HCT116 (cell line): Measurements from ENCODE around the gene RTN4RL1. TPM values are rescaled to one million over a fixed set of nuclear protein-coding genes. Genes with fewer than 3 reads are reported as not detected.

Experiments used
- ATAC-seq: fragments of 200-7000 bp; cut with Tn5 transposase; 2 replicates; pipeline ENCODE4 v1.9.1; 2020; ENCODE audit warnings: mild to moderate bottlenecking, moderate library complexity
- BruUV-seq: library from RNA; stranded (reverse); fragments of 400-500 nt; replicated peaks from 2 replicates; lab custom pipeline; 2021; lab: Mats Ljungman, UMichigan
- CTCF ChIA-PET: fragments of 300-600 bp; sonication (Branson Sonifier 250); formaldehyde crosslinking; loops from one replicate; lab custom pipeline; 2021; ENCODE audit warnings: antibody characterized with exemption; lab: Charles Lee
- POLR2A ChIA-PET: fragments of 300-600, 350-600 bp; sonication (Branson Sonifier 250); formaldehyde crosslinking; loops from one replicate; lab custom pipeline; 2021; ENCODE audit warnings: antibody characterized with exemption; lab: Charles Lee
- RAD21 ChIA-PET, 2 experiments: fragments of 300-600 bp; sonication (Branson Sonifier 250); formaldehyde crosslinking; loops; one replicate each; lab custom pipeline; 2023; ENCODE audit warnings: low total read pairs in 2 of 2; ENCODE audit not compliant: uncharacterized antibody in 2 of 2, unreplicated experiment in 2 of 2, low non-redundant PET in 1 of 2; lab: Charles Lee
- DNase-seq: peaks from one replicate; pipeline ENCODE4 v3.0.0-alpha.2; 2010; ENCODE audit warnings: low read depth, low spot score
- H2AFZ ChIP-seq: fragments of 200-600 bp; shearing (Covaris generic), sonication (generic); 2 replicates; pipeline ENCODE4 v1.6.1; 2017; ENCODE audit warnings: low read depth, mixed run types, mixed read lengths, antibody characterized with exemption, low read length; ENCODE audit not compliant: poor library complexity, severe bottlenecking
- H3K27ac ChIP-seq: 2 replicates; pipeline ENCODE4 v1.5.1; 2012; ENCODE audit warnings: low read depth, low read length
- H3K27me3 ChIP-seq: fragments of 200-600 bp; sonication (generic); 2 replicates; pipeline ENCODE4 v1.6.1; 2016; ENCODE audit warnings: mixed run types, low read length, mixed read lengths; ENCODE audit not compliant: insufficient read depth
- H3K36me3 ChIP-seq, 2 experiments: fragments of 200-500 bp in 1 of 2; fragments of 200-600 bp in 1 of 2; sonication (Bioruptor generic) in 1 of 2; sonication (generic) in 1 of 2; 2 replicates each; pipeline versions ENCODE4 v1.5.1 to v1.6.1; 2014 to 2016; ENCODE audit warnings: low read length in 2 of 2, inconsistent platforms in 1 of 2, mixed read lengths in 1 of 2, mixed run types in 1 of 2; ENCODE audit not compliant: insufficient read depth in 2 of 2, control insufficient read depth in 1 of 2
- H3K4me1 ChIP-seq, 2 experiments: fragments of 200-600 bp in 1 of 2; sonication (generic) in 1 of 2; 2 replicates each; pipeline versions ENCODE4 v1.5.1 to v1.6.1; 2012 to 2017; ENCODE audit warnings: low read length in 2 of 2, inconsistent platforms in 1 of 2, mild to moderate bottlenecking in 1 of 2, mixed read lengths in 1 of 2, mixed run types in 1 of 2, moderate library complexity in 1 of 2; ENCODE audit not compliant: insufficient read depth in 2 of 2, control insufficient read depth in 1 of 2
- H3K4me2 ChIP-seq: fragments of 200-600 bp; sonication (generic); 2 replicates; pipeline ENCODE4 v1.6.1; 2017; ENCODE audit warnings: mixed run types, low read length, mixed read lengths
- H3K4me3 ChIP-seq, 2 experiments: fragments of 200-600 bp in 1 of 2; sonication (generic) in 1 of 2; replicated peaks in 1 of 2; 2 replicates each; pipeline ENCODE4 v1.5.1; 2011 to 2016; ENCODE audit warnings: low read length in 2 of 2, control low read depth in 1 of 2, low read depth in 1 of 2, mild to moderate bottlenecking in 1 of 2, mixed read lengths in 1 of 2, mixed run types in 1 of 2
- H3K79me2 ChIP-seq: fragments of 200-600 bp; sonication (generic); 2 replicates; pipeline ENCODE4 v1.6.1; 2017; ENCODE audit warnings: mild to moderate bottlenecking, mixed run types, low read length, moderate library complexity, mixed read lengths; ENCODE audit not compliant: insufficient read depth
- H3K9ac ChIP-seq: fragments of 200-600 bp; sonication (generic); 2 replicates; pipeline ENCODE4 v1.6.1; 2016; ENCODE audit warnings: low read length, mixed read lengths
- H3K9me2 ChIP-seq: fragments of 200-600 bp; sonication (generic), shearing (Covaris generic); 2 replicates; pipeline ENCODE4 v1.6.1; 2017; ENCODE audit warnings: mixed run types, mild to moderate bottlenecking, moderate library complexity; ENCODE audit not compliant: insufficient read depth
- H3K9me3 ChIP-seq, 2 experiments: fragments of 200-500 bp in 1 of 2; fragments of 200-600 bp in 1 of 2; sonication (Bioruptor generic) in 1 of 2; sonication (generic) in 1 of 2; 2 replicates each; pipeline ENCODE4 v1.6.1; 2014 to 2017; ENCODE audit warnings: low read length in 2 of 2, mixed read lengths in 2 of 2, inconsistent platforms in 1 of 2, low read depth in 1 of 2, mild to moderate bottlenecking in 1 of 2, mixed run types in 1 of 2, moderate library complexity in 1 of 2; ENCODE audit not compliant: control insufficient read depth in 1 of 2, insufficient read depth in 1 of 2
- H4K20me1 ChIP-seq: fragments of 200-600 bp; sonication (generic), shearing (Covaris generic); 2 replicates; pipeline ENCODE4 v1.6.1; 2017; ENCODE audit warnings: mixed run types, mild to moderate bottlenecking, moderate library complexity; ENCODE audit not compliant: insufficient read depth
- CBX3 ChIP-seq: IDR thresholded peaks from 2 replicates; pipeline ENCODE4 v1.6.1; 2012; ENCODE audit warnings: low read depth
- ELF1 ChIP-seq: IDR thresholded peaks from 2 replicates; pipeline ENCODE4 v1.6.1; 2012; ENCODE audit warnings: low read depth, borderline replicate concordance
- EZH2phosphoT487 ChIP-seq: fragments of 200-600 bp; IDR thresholded peaks from 2 replicates; pipeline ENCODE4 v1.6.1; 2018; ENCODE audit warnings: antibody characterized with exemption, borderline replicate concordance
- FOSL1 ChIP-seq: IDR thresholded peaks from 2 replicates; pipeline ENCODE4 v1.6.1; 2012; ENCODE audit warnings: low read depth
- POLR2A ChIP-seq: IDR thresholded peaks from 2 replicates; pipeline ENCODE4 v1.7.0; 2011; ENCODE audit warnings: borderline replicate concordance; ENCODE audit not compliant: insufficient read depth, insufficient read length; ENCODE audit errors: extremely low read depth
- POLR2AphosphoS5 ChIP-seq: IDR thresholded peaks from 2 replicates; pipeline ENCODE4 v1.6.1; 2011; ENCODE audit warnings: mild to moderate bottlenecking, low read depth, low read length, moderate library complexity
- RAD21 ChIP-seq: IDR thresholded peaks from 2 replicates; pipeline ENCODE4 v1.6.1; 2012; ENCODE audit warnings: low read depth, mild to moderate bottlenecking
- SP1 ChIP-seq: IDR thresholded peaks from 2 replicates; pipeline ENCODE4 v1.6.1; 2012; ENCODE audit warnings: low read depth
- SRF ChIP-seq: IDR thresholded peaks from 2 replicates; pipeline ENCODE4 v1.6.1; 2012; ENCODE audit warnings: low read depth
- TCF7L2 ChIP-seq: IDR thresholded peaks from 2 replicates; pipeline ENCODE4 v1.7.0; 2011; ENCODE audit warnings: borderline replicate concordance, inconsistent platforms; ENCODE audit not compliant: insufficient read depth, insufficient read length; ENCODE audit errors: extremely low read depth
- YY1 ChIP-seq: IDR thresholded peaks from 2 replicates; pipeline ENCODE4 v1.6.1; 2011; ENCODE audit warnings: low read length, low read depth, moderate library complexity, mild to moderate bottlenecking; ENCODE audit not compliant: insufficient replicate concordance; ENCODE audit errors: extremely low read depth
- ZNF274 ChIP-seq: fragments of 200-500 bp; sonication (Bioruptor generic); IDR thresholded peaks from 2 replicates; pipeline ENCODE4 v1.6.1; 2014; ENCODE audit warnings: mild to moderate bottlenecking, low read depth, low read length, inconsistent platforms
- intact Hi-C: fragments of 100-400 bp; cut with micrococcal nuclease; formaldehyde crosslinking; loops from 2 replicates; pipeline ENCODE4 v1.10.0; 2022
- total RNA-seq: library from RNA; stranded (reverse); gene quantifications from one replicate; pipeline ENCODE4 v1.2.1, GENCODE V29; 2021; ENCODE audit not compliant: unreplicated experiment
- TF ChIP-seq, protein P1 (sequence below): IDR thresholded peaks from 2 replicates; pipeline ENCODE4 v1.6.1; 2012; ENCODE audit warnings: low read depth
- TF ChIP-seq, protein P2 (sequence below): IDR thresholded peaks from 2 replicates; pipeline ENCODE4 v1.6.1; 2011; ENCODE audit warnings: mild to moderate bottlenecking, low read length, moderate library complexity; ENCODE audit not compliant: insufficient replicate concordance; ENCODE audit errors: extremely low read depth
- TF ChIP-seq, protein P3 (sequence below), 3 experiments: fragments of 200-600 bp in 1 of 3; sonication (generic) in 1 of 3; IDR thresholded peaks in 2 of 3; conservative IDR thresholded peaks in 1 of 3; 2 replicates each; pipeline ENCODE4 v1.5.1; 2012 to 2017; ENCODE audit warnings: low read depth in 2 of 3, low read length in 2 of 3, antibody characterized with exemption in 1 of 3, borderline replicate concordance in 1 of 3, control low read depth in 1 of 3, mild to moderate bottlenecking in 1 of 3, mixed read lengths in 1 of 3, mixed run types in 1 of 3, moderate library complexity in 1 of 3; ENCODE audit not compliant: insufficient read depth in 1 of 3
- TF ChIP-seq, protein P4 (sequence below): IDR thresholded peaks from 2 replicates; pipeline ENCODE4 v1.6.1; 2012
- TF ChIP-seq, protein P5 (sequence below): IDR thresholded peaks from 2 replicates; pipeline ENCODE4 v1.6.1; 2012

Gene RTN4RL1
- total RNA-seq, 1 experiment from 2014 or later = 3.7 TPM

DNA sequence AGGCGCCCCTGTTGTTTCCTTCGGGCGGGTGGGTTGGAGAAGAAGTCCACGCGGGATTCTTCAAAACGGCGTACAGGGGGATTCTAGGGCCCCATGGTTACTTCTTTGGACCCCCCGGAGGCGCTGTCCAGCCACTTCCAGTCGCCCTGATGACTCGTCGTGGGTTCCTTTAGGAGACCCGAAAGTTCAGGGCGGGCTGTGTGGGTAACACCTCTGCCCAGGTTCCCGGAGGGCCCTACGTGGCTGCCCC lies 29.1 kb upstream of the RTN4RL1 start:
- Histone ChIP-seq H4K20me1 (no peaks in the 10 kb centered on the region), H3K9me3 (no peaks in the 10 kb centered on the region), H3K9ac (no peak overlapping the region), H3K36me3 (no peaks in the 10 kb centered on the region), H3K4me3 (no peak overlapping the region), H3K4me2 (no peak overlapping the region), H2AFZ (no peak overlapping the region), H3K27ac (no peak overlapping the region), H3K27me3 (no peaks in the 10 kb centered on the region), H3K4me1 (peaks cover 3 to 30% of the 10 kb centered on the region in 2 experiments), H3K9me2 (no peaks in the 10 kb centered on the region), H3K79me2 (no peaks in the 10 kb centered on the region)
- TF ChIP-seq, protein P1, sequence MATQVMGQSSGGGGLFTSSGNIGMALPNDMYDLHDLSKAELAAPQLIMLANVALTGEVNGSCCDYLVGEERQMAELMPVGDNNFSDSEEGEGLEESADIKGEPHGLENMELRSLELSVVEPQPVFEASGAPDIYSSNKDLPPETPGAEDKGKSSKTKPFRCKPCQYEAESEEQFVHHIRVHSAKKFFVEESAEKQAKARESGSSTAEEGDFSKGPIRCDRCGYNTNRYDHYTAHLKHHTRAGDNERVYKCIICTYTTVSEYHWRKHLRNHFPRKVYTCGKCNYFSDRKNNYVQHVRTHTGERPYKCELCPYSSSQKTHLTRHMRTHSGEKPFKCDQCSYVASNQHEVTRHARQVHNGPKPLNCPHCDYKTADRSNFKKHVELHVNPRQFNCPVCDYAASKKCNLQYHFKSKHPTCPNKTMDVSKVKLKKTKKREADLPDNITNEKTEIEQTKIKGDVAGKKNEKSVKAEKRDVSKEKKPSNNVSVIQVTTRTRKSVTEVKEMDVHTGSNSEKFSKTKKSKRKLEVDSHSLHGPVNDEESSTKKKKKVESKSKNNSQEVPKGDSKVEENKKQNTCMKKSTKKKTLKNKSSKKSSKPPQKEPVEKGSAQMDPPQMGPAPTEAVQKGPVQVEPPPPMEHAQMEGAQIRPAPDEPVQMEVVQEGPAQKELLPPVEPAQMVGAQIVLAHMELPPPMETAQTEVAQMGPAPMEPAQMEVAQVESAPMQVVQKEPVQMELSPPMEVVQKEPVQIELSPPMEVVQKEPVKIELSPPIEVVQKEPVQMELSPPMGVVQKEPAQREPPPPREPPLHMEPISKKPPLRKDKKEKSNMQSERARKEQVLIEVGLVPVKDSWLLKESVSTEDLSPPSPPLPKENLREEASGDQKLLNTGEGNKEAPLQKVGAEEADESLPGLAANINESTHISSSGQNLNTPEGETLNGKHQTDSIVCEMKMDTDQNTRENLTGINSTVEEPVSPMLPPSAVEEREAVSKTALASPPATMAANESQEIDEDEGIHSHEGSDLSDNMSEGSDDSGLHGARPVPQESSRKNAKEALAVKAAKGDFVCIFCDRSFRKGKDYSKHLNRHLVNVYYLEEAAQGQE = no peak
- TF ChIP-seq EZH2phosphoT487 (no peak), RAD21 (no peak), TCF7L2 (no peak), POLR2AphosphoS5 (no peak), FOSL1 (no peak), POLR2A (no peak), SP1 (no peak), CBX3 (no peak), SRF (no peak), ZNF274 (no peak), YY1 (no peak), ELF1 (no peak)
- TF ChIP-seq, protein P2, sequence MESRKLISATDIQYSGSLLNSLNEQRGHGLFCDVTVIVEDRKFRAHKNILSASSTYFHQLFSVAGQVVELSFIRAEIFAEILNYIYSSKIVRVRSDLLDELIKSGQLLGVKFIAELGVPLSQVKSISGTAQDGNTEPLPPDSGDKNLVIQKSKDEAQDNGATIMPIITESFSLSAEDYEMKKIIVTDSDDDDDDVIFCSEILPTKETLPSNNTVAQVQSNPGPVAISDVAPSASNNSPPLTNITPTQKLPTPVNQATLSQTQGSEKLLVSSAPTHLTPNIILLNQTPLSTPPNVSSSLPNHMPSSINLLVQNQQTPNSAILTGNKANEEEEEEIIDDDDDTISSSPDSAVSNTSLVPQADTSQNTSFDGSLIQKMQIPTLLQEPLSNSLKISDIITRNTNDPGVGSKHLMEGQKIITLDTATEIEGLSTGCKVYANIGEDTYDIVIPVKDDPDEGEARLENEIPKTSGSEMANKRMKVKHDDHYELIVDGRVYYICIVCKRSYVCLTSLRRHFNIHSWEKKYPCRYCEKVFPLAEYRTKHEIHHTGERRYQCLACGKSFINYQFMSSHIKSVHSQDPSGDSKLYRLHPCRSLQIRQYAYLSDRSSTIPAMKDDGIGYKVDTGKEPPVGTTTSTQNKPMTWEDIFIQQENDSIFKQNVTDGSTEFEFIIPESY = no peak
- TF ChIP-seq, protein P3, sequence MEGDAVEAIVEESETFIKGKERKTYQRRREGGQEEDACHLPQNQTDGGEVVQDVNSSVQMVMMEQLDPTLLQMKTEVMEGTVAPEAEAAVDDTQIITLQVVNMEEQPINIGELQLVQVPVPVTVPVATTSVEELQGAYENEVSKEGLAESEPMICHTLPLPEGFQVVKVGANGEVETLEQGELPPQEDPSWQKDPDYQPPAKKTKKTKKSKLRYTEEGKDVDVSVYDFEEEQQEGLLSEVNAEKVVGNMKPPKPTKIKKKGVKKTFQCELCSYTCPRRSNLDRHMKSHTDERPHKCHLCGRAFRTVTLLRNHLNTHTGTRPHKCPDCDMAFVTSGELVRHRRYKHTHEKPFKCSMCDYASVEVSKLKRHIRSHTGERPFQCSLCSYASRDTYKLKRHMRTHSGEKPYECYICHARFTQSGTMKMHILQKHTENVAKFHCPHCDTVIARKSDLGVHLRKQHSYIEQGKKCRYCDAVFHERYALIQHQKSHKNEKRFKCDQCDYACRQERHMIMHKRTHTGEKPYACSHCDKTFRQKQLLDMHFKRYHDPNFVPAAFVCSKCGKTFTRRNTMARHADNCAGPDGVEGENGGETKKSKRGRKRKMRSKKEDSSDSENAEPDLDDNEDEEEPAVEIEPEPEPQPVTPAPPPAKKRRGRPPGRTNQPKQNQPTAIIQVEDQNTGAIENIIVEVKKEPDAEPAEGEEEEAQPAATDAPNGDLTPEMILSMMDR (IDR thresholded peaks at IDR 0.05 in 2 of 3, conservative IDR thresholded peaks at IDR 0.05 in 1 of 3; ENCODE audit: borderline replicate concordance in 1 of 3, insufficient read depth in 1 of 3, low read depth in 2 of 3, low read length in 2 of 3) = no peak
- TF ChIP-seq, protein P4, sequence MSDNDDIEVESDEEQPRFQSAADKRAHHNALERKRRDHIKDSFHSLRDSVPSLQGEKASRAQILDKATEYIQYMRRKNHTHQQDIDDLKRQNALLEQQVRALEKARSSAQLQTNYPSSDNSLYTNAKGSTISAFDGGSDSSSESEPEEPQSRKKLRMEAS = no peak
- TF ChIP-seq, protein P5, sequence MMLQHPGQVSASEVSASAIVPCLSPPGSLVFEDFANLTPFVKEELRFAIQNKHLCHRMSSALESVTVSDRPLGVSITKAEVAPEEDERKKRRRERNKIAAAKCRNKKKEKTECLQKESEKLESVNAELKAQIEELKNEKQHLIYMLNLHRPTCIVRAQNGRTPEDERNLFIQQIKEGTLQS = no peak
- intact Hi-C loops = no loop called here
- ATAC-seq (no peak), DNase-seq (no peak)
- POLR2A ChIA-PET = interaction anchor here (1.1 kb wide), 1 partner anchor 191 kb away, joined by 3 read pairs; no protein-coding TSS in a partner anchor
- CTCF ChIA-PET = interaction anchor here (0.6 to 8.0 kb wide), 10 partner anchors 10 to 362 kb away, joined by 3 to 200 read pairs (median 3); no protein-coding TSS in a partner anchor
- no TSS peak for BruUV-seq
- RAD21 ChIA-PET = interaction anchor here (0.5 to 1.0 kb wide), 3 partner anchors 74 to 191 kb away, joined by 3 to 8 read pairs (median 5); no protein-coding TSS in a partner anchor
